ENCODE data around the gene CAMK1D. TPM values are rescaled to one million over a fixed set of nuclear protein-coding genes. Genes with fewer than 3 reads are reported as not detected.
A peak's percentile ranks its signal among the peaks of the same experiment; 100 is the strongest.

CAMK1D gene
- total and polyA plus RNA-seq, 2 of the 4 experiments (the other 2 are of a cell fraction), result 5.0 to 5.3 TPM

GRCh38 chr10:12615296-12616220, 266.2 kb downstream of the CAMK1D start:
- H3K4ac ChIP-seq (ENCODE audit: low read depth, low read length), result no peak overlapping the region
- no peak overlapping the region for H4K8ac ChIP-seq (ENCODE audit: low read depth in 2 of 2, low read length in 2 of 2)
- intact Hi-C loops (cut with micrococcal nuclease) (no loop called here), dilution Hi-C loops (cut with HindIII; ENCODE audit: low sequenced_read_pairs, unreplicated experiment) (no loop called here), in situ Hi-C loops (cut with MboI; ENCODE audit: low sequenced_read_pairs) (no loop called here)
- DNase-seq (no peak), ATAC-seq (ENCODE audit: low read depth) (no peak)
- H3K79me1 ChIP-seq (ENCODE audit: low read depth in 1 of 2, low read length in 2 of 2), result no peaks in the 10 kb centered on the region
- H4K20me1 ChIP-seq (ENCODE audit: insufficient read depth, low read length), result no peaks in the 10 kb centered on the region
- H3K18ac ChIP-seq (ENCODE audit: low read depth, low read length), result no peak overlapping the region
- no peak overlapping the region for H2AFZ ChIP-seq (replicated peaks; ENCODE audit: low read length, poor library complexity)
- ChIA-PET POLR2A (ENCODE audit: unreplicated experiment) (no interaction called here), CTCF (interaction anchor here (0.5 kb wide), 1 partner anchor 37 kb away, joined by 4 read pairs; no protein-coding TSS in a partner anchor)
- H2BK20ac ChIP-seq (ENCODE audit: low read depth, low read length), result no peak overlapping the region
- H3K36me3 ChIP-seq (ENCODE audit: control insufficient read depth, insufficient read depth, low read length), result no peaks in the 10 kb centered on the region
- H3K27me3 ChIP-seq (ENCODE audit: control insufficient read depth, insufficient read depth, low read length), result no peaks in the 10 kb centered on the region
- H3K27ac ChIP-seq (ENCODE audit: insufficient read depth, low read length), result no peak overlapping the region
- no peak overlapping the region for H2AK9ac ChIP-seq (replicated peaks; ENCODE audit: low read depth, low read length, poor library complexity)
- H3K9ac ChIP-seq (ENCODE audit: low read depth, low read length), result no peak overlapping the region
- no peak overlapping the region for H3K14ac ChIP-seq (replicated peaks; ENCODE audit: low read depth, low read length)
- no peak overlapping the region for H3K4me3 ChIP-seq (ENCODE audit: insufficient read depth, low read depth, low read length)
- no peak overlapping the region for H2AK5ac ChIP-seq (ENCODE audit: low read depth, low read length)
- 79 to 100% methylated on average over 8 of the region's 17 CpGs for WGBS, 2 experiments (ENCODE audit: extremely low coverage in 2 of 2, insufficient read length in 1 of 2)
- H3K4me2 ChIP-seq (ENCODE audit: low read depth, low read length), result no peak overlapping the region
- peak overlapping the region; percentile 74 for H2BK5ac ChIP-seq (ENCODE audit: low read depth, low read length, poor library complexity, severe bottlenecking)
- no TSS peak for BruUV-seq (replicated peaks)
- H2BK120ac ChIP-seq (ENCODE audit: low read depth, low read length), result no peak overlapping the region
- H3K9me1 ChIP-seq (ENCODE audit: insufficient read depth, low read length), result no peaks in the 10 kb centered on the region
- no peak overlapping the region for H4K91ac ChIP-seq (ENCODE audit: insufficient read depth, low read depth, low read length)
- H3K23ac ChIP-seq (ENCODE audit: low read depth, low read length), result no peak overlapping the region
- no peak overlapping the region for H2BK15ac ChIP-seq (ENCODE audit: low read depth, low read length)
- H3K4me1 ChIP-seq (ENCODE audit: control insufficient read depth, insufficient read depth, low read length), result no peaks in the 10 kb centered on the region
- TF ChIP-seq USF2 (IDR thresholded peaks at IDR 0.05; ENCODE audit: low read depth, low read length) (no peak), CHD1 (IDR thresholded peaks at IDR 0.05; ENCODE audit: low read depth, low read length) (no peak), BHLHE40 (IDR thresholded peaks at IDR 0.05; ENCODE audit: low read depth, low read length) (no peak), NFE2L2 (IDR thresholded peaks at IDR 0.05; ENCODE audit: low read depth, low read length) (no peak), RFX5 (IDR thresholded peaks at IDR 0.05; ENCODE audit: low read depth, low read length) (no peak), ELK1 (IDR thresholded peaks at IDR 0.05; ENCODE audit: borderline replicate concordance, low read depth, low read length) (no peak), FOS (IDR thresholded peaks at IDR 0.05; ENCODE audit: low read depth, low read length) (no peak), CEBPB (IDR thresholded peaks at IDR 0.05; ENCODE audit: low read depth, low read length) (no peak), MAFK (IDR thresholded peaks at IDR 0.05; ENCODE audit: low read depth, low read length) (no peak)
- no peak overlapping the region for H3K56ac ChIP-seq (ENCODE audit: extremely low read depth, insufficient read depth, low read length)
- no peaks in the 10 kb centered on the region for H3K9me3 ChIP-seq (ENCODE audit: control insufficient read depth, insufficient read depth, low read length)
- H4K5ac ChIP-seq (ENCODE audit: low read depth, low read length), result no peak overlapping the region

Measured in IMR-90 (cell line).